Amygdala (tissue), 56 donors: ENCODE results near the gene RNPS1.
A peak's percentile ranks its signal among the peaks of the same experiment; 100 is the strongest.

Source experiments
- DNase-seq, 56 donors: peaks; one replicate each; lab custom pipeline; 2025; lab: John Stamatoyannopoulos, UW

Gene RNPS1, protein sequence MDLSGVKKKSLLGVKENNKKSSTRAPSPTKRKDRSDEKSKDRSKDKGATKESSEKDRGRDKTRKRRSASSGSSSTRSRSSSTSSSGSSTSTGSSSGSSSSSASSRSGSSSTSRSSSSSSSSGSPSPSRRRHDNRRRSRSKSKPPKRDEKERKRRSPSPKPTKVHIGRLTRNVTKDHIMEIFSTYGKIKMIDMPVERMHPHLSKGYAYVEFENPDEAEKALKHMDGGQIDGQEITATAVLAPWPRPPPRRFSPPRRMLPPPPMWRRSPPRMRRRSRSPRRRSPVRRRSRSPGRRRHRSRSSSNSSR

GRCh38 chr16:2267913-2268666 is at the start of gene RNPS1:
Gene RNPS1 (minus strand): TSS chr16:2268126. CDS start chr16:2264643, 3,483 bp downstream.
- DNase-seq: peak; percentile 55 to 98 (median 90)

GRCh38 chr16:2317231-2318020 is 49.5 kb upstream of the RNPS1 start:
- DNase-seq: no peak

DNA sequence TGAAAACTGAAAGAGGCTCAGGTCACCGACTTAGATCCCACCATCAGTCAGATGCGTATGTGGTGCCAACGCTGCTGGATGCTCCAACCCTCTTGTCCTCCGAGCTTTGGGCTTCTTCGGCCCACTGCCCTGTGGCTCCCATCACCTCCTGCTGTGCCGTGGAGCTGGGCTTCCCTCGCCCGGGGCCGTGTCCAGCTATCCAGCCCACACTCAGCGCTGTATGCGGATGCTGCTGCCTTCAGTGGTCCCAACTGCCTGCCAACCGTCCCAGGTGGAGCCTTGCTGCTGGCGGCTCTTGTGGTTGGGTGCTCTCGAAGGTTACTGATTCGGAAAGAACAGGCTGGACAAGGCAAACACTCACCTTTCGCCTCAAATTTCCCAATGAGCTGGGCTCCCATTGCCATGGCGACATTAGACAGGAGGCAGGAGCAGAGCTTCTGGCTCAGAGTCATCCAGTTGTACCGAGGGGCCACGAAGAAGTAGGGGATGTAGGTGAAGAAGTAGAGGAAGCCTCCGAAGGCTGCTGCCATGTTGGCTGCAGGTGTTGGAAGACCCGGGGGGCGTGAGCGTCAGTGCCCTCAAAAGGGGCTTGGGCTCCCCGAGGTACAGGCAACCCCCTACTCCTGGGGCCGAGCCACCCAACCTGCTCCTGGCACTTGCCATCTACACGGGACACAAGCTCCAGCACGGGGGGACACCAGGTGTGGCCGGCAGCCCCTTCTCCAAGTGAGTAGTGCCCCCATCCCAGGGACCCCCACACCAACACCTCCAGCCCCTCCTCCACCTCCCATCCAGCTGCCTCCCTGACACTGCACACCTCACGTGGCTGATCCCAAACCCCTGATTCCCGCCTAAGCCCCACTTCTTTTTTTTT is 40.4 kb upstream of the RNPS1 start:
- no peak for DNase-seq

- no peak for DNase-seq
These were observed 31.9 kb upstream of the RNPS1 start for GRCh38 chr16:2299915-2300192.

DNA sequence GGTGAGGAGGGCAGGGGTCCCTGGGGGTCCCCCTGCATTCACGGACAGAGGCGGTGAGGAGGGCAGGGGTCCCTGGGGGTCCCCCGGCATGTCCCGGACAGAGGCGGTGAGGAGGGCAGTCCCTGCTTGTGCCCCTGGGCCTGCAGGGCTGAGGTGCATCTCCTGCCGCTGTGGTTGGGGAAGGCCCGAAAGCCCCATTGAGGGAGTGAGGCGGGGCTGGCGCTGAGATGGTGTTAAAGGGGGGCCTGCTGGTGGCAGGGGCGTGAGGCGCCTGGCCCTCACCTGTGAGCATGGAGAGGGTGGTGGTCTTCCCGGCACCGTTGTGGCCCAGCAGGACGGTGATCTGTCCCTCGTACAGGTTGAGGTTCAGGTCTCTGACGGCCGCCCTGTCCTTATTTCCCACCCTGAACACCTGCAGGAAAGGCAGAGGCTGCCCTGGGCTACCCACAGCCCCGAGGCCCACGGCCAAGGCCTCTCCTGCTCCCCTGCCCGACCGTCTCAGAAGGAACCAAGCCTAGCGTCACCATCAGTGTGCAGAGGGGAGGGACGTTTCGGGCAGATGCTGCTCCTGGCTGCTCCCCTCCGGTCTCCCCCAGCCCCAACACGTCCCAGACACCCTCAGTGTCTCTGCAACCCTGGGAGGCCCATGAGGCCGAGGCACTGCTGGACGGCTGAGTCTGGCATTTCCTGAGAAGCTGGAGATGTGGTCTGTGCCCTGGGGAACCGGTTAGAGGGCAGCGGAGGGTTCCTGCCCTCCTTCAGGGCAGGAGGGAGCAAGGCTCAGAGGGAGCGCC is 31.4 kb upstream of the RNPS1 start:
- DNase-seq: no peak

- no peak for DNase-seq
These were observed 30.7 kb upstream of the RNPS1 start for GRCh38 chr16:2298621-2299020.

DNA sequence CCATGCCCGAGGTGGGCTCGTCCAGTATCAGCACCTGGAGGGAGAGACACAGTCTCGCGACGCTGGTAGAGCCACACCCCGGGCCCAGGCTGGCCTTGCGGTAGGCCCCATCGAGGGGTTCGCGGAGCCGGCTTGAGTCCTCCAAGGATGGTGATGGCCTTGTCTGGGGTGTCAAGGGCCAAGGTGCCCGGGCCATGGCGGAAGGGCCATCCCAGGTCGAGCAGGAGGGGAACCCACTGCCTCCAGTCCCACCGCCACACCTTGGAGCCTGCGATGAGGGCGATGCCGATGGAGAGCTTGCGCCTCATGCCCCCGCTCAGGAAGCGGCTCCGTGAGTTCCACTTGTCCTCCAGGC is 29.6 kb upstream of the RNPS1 start:
- DNase-seq: no peak

DNA sequence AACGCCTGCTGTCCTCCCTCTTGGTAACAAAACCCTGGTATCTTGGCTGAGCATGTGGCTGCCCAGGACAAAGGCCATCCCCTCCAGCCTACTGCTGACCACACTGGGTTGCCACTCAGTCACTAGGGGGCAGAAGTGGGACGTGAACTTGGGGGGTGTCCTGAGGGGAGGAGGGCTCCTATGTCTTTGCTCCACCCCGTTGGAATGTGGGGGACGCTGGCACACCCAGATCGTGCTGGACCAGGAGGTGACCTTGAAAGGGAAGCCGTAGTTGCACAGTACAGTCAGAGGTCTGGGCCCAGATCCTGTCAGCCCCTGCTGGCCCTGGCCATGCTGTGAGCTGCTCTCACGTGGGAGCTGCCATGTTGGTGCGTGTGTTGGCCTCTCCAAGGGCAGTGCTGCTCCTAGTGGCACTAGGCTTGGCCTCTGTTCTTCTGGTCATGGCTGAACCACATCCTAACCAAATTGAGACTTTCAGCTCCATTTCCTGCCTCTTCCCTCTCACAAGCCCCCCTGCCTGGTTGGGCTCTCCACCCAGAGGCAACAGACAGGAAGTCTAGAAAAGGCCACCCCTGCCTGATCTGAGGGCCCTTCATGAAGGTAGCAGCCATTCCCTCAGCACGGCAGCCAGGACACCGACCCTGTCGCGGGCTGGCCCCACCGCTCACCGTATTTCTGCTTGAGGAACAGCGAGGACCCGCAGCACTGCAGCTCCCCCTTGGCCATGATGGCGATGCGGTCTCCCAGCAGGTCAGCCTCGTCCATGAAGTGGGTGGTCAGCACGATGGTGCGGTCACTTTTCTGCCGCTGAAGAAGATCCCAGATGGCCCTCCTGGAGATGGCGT is 29.0 kb upstream of the RNPS1 start:
- DNase-seq: peak in 1 of 56 donors; percentile 14

GRCh38 chr16:2295056-2295798 is 27.3 kb upstream of the RNPS1 start:
- peak in 18 of 56 donors; percentile 2 to 67 (median 26) for DNase-seq

DNA sequence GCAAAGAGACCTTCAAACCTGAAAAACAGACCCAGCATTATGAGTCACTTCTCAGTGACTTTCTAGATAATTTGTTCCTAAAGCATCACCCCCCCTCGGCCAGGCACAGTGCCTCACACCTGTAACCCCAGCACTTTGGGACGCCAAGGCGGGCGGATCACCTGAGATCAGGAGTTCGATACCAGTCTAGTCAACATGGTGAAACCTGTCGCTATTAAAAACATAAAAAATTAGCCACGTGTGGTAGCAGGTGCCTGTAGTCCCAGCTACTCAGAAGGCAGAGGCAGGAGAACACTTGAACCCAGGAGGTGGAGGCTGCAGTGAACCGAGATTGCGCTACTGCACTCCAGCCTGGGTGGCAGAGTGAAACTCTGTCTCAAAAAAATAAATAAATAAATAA is 24.3 kb upstream of the RNPS1 start:
- DNase-seq: no peak

DNA sequence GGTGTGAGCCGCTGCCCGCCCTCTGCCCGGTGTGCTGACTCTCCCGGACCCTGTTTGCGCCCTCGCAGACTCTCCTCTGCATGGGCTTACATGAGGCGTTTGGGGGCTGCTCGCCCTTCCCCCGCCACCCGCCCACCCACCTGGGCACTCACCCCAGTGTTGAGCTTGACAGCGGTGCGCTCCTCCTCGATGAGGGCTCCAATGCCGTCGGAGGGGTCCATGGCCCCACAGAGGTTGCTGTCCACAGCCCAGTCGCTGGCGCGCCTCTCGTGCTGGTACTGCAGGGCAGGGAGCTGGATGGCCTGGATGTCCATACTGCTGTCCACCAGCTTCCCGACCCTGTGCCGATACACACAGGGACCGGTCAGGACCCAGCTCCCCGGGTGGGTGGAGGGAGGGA is 21.4 kb upstream of the RNPS1 start:
- no peak for DNase-seq

DNA sequence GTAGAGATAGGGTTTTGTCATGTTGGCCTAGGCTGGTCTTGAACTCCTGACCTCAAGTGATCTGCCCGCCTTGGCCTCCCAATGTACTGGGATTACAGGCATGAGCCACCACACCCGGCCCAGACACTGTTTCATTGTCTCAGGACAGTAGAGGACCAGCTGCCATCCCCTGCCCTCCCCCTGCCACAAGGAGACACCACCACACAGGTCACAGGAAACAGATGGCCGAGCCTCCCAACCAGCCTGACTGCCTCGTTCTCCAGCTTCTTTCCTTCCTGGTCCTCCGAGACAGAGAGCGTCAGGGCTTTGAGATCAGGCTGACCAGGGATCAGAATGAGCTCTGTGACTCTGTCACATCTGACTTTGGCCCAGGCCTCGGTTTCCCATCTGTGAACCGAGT is 20.8 kb upstream of the RNPS1 start:
- DNase-seq: no peak

DNA sequence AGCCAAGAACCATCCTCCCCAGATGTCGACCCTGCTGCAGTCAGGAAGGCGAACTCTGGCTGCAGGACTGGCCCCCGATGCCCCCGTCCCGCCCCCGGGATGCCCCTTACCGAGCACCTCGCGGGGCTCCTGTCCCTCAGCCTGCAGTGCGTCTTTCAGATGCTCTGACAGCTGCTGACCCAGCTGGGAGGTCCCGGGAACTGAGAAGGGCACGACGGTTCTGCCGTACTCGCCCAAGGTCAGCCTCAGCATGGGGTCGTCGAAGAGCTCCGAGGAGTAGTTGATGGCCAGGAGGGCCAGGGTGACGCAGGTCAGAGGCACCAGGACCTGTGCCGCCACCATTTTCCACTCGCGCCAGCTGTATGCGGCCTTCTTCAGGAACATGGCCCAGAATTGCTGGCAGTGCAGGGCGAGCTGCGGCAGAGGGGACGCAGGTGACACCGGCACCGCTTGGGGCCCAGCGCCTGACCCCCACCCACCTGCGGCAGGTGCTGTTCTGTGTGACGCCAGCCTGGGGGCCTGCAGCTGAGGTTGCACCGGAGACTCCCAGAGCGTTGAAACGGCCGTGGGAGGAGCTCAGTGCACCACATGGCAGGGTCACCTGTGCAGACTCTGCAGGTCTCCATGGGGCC is 20.1 kb upstream of the RNPS1 start:
- DNase-seq: no peak

DNA sequence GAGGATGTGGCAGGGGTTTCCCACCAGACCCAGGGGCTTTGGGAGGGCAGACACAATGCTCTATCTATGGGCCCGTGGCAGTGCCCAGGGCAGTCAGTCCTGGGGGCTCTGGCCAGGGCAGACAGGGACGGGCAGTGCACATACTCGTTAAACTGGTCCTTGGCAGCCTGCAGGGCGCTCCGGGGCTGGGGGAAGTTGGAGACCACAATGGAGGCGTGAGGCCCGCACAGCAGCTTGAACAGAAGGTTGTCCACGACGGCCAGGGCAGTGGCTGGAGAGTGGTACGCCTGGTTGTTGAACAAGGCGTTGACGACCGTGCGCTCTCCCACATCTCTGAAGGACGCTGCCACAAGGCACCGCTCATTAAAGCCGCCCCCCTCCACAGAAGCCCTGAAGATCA is 18.6 kb upstream of the RNPS1 start:
- DNase-seq: no peak

DNA sequence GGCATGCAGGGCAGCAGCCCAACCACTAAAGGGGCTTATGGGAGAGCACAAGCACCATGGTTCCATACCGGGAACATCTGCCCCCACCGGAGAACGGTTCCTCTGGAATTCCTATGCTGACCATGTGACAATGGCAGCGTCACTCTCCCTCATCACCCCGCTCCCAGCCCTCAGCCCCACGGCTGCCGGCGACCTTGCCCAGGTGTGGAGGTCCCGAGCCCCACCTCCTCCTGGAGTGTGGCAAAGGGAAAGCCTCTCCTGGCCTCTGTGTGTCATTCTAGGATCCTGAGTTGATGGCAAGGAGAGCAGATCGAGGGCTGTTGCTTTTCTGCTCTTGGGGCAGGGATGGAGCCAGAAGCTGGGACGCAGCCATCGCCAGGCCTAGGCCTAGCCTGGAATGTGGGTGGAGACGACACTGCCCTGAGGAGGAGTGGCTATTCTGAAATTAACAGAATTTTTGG is 17.8 kb upstream of the RNPS1 start:
- DNase-seq: no peak

GRCh38 chr16:2284797-2285576 is 17.1 kb upstream of the RNPS1 start:
- no peak for DNase-seq
